Kidney (tissue), 14 donors: Measurements from ENCODE around the gene CRIP1. TPM values are rescaled to one million over a fixed set of nuclear protein-coding genes. Genes with fewer than 3 reads are reported as not detected.
A peak's percentile ranks its signal among the peaks of the same experiment; 100 is the strongest.

Source experiments
- DNase-seq, 5 donors: peaks; one replicate each; pipeline ENCODE4 v3.0.0-alpha.2; 2013 to 2020
- FAIRE-seq: peaks from 2 replicates; lab custom pipeline; 2012; peaks lifted over from hg19 to GRCh38; lab: Jason Lieb, UNC
- H3K27ac ChIP-seq, 2 donors: one replicate each; pipeline ENCODE4 v1.7.0; 2013; ENCODE audit warnings: low read depth in 2 of 2, low read length in 2 of 2, inconsistent platforms in 1 of 2
- H3K27me3 ChIP-seq: one replicate; pipeline ENCODE4 v1.7.1; 2013; ENCODE audit warnings: low read length, inconsistent platforms; ENCODE audit not compliant: control insufficient read depth, insufficient read depth
- H3K36me3 ChIP-seq, 3 donors: one replicate each; pipeline versions ENCODE4 v1.7.0 to v1.7.1; 2013; ENCODE audit warnings: low read length in 3 of 3, control low read depth in 1 of 3, inconsistent platforms in 1 of 3; ENCODE audit not compliant: insufficient read depth in 3 of 3, control insufficient read depth in 2 of 3
- H3K4me1 ChIP-seq, 3 donors: one replicate each; pipeline versions ENCODE4 v1.7.0 to v1.7.1; 2013; ENCODE audit warnings: low read length in 3 of 3, inconsistent platforms in 1 of 3, low read depth in 1 of 3; ENCODE audit not compliant: control insufficient read depth in 2 of 3, insufficient read depth in 2 of 3
- H3K4me3 ChIP-seq, 3 donors: one replicate each; pipeline versions ENCODE4 v1.7.0 to v1.8.1; 2013; ENCODE audit warnings: low read length in 3 of 3, control low read depth in 1 of 3, inconsistent platforms in 1 of 3
- H3K9ac ChIP-seq, 3 donors: one replicate each; pipeline versions ENCODE4 v1.7.0 to v1.7.1; 2013; ENCODE audit warnings: low read length in 3 of 3, control low read depth in 1 of 3, inconsistent platforms in 1 of 3
- H3K9me3 ChIP-seq, 3 donors: one replicate each; pipeline versions ENCODE4 v1.7.0 to v1.7.1; 2013; ENCODE audit warnings: low read length in 3 of 3, control low read depth in 1 of 3, inconsistent platforms in 1 of 3; ENCODE audit not compliant: control insufficient read depth in 2 of 3, insufficient read depth in 1 of 3
- CTCF ChIP-seq: IDR thresholded peaks from 3 replicates; pipeline ENCODE4 v1.5.1; 2012; ENCODE audit warnings: mild to moderate bottlenecking, moderate library complexity, borderline replicate concordance; ENCODE audit not compliant: insufficient read depth; ENCODE audit errors: extremely low read depth
- intact Hi-C: fragments of 100-400 bp; cut with DNase I; formaldehyde crosslinking; loops from one replicate; pipeline ENCODE4 v1.11.1; 2022
- polyA plus RNA-seq: library from polyadenylated mRNA; stranded (reverse); fragments of 350-450 nt; fragmentation: Illumina TruSeq; extraction: RNeasy Lipid Tissue Mini Kit (QIAGEN cat#74804); gene quantifications from one replicate; pipeline ENCODE4 v1.2.3, GENCODE V29; 2014; ENCODE audit warnings: low read depth, low replicate concordance; ENCODE audit not compliant: insufficient read depth
- total RNA-seq: library from RNA; stranded (reverse); fragmentation: NEBNext Ultra II Directional; extraction: Animal tissue kit (Norgen Biotek cat#: 25700); gene quantifications from one replicate; pipeline ENCODE4 v1.2.1, GENCODE V29; 2021
- donor health status: control.
- donor health status: control.
- donor health status: control.
- donor health status: control.
- donor health status: control.
- donor health status: DM: yes; HTN: yes; CAD: no.
- donor health status: Normal renal cell carcinoma (clear cell type).

CRIP1 gene
- total and polyA plus RNA-seq, 2 donors from 2014 or later: 272 to 381 TPM

- intact Hi-C loops: no loop called here
- Histone ChIP-seq H3K9me3 (no peaks in the 10 kb centered on the region), H3K27me3 (peaks cover 2% of the 10 kb centered on the region), H3K27ac (peak overlapping the region in 1 of 2 donors; percentile 32), H3K4me1 (peaks cover 0 to 2% (median 0%) of the 10 kb centered on the region in 3 donors), H3K36me3 (no peaks in the 10 kb centered on the region), H3K4me3 (no peak overlapping the region), H3K9ac (no peak overlapping the region)
- FAIRE-seq: no peak
- TF ChIP-seq CTCF: no peak
- peak in 2 of 5 donors; percentile 40 to 55 for DNase-seq
These were observed 21.4 kb downstream of the CRIP1 start for GRCh38 chr14:105508069-105508468.

GRCh38 chr14:105508601-105509000 lies 21.9 kb downstream of the CRIP1 start:
- no peaks in the 10 kb centered on the region for H3K9me3 ChIP-seq
- H3K36me3 ChIP-seq: no peaks in the 10 kb centered on the region
- TF ChIP-seq CTCF: no peak
- DNase-seq: peak in 2 of 5 donors; percentile 16 to 45
- no peak overlapping the region for H3K4me3 ChIP-seq
- H3K4me1 ChIP-seq: peaks cover 0 to 2% (median 0%) of the 10 kb centered on the region in 3 donors
- peaks cover 2% of the 10 kb centered on the region for H3K27me3 ChIP-seq
- intact Hi-C loops: no loop called here
- no peak overlapping the region for H3K27ac ChIP-seq
- FAIRE-seq: no peak
- H3K9ac ChIP-seq: no peak overlapping the region

- Histone ChIP-seq H3K4me3 (no peak overlapping the region), H3K27me3 (no peaks in the 10 kb centered on the region), H3K9ac (no peak overlapping the region), H3K9me3 (no peaks in the 10 kb centered on the region), H3K4me1 (no peaks in the 10 kb centered on the region), H3K27ac (no peak overlapping the region), H3K36me3 (no peaks in the 10 kb centered on the region)
- peak in 1 of 5 donors; percentile 24 for DNase-seq
- intact Hi-C loops: no loop called here
- TF ChIP-seq CTCF: no peak
- no peak for FAIRE-seq
These were observed 30.4 kb downstream of the CRIP1 start for GRCh38 chr14:105517096-105517495.
